Right ventricle myocardium superior (tissue), 1 donor: Measurements from ENCODE around the gene PARD3. TPM values are rescaled to one million over a fixed set of nuclear protein-coding genes. Genes with fewer than 3 reads are reported as not detected.

ENCODE experiments used
- ATAC-seq: fragments of 200-7000 bp; cut with Tn5 transposase; one replicate; pipeline ENCODE4 v1.9.1; 2020; ENCODE audit warnings: mild to moderate bottlenecking; ENCODE audit not compliant: poor library complexity
- DNase-seq: peaks from one replicate; pipeline ENCODE4 v3.0.0-alpha.2; 2020
- intact Hi-C: fragments of 100-400 bp; cut with DNase I; formaldehyde crosslinking; loops from one replicate; pipeline ENCODE4 v1.11.2; 2022
- total RNA-seq: library from RNA; stranded (reverse); fragmentation: NEBNext Ultra II Directional; extraction: Animal tissue kit (Norgen Biotek cat#: 25700); gene quantifications from one replicate; pipeline ENCODE4 v1.2.1, GENCODE V29; 2021
- donor health status: DM: no; HTN: yes; CAD: no; lungs with severe emphysema.

Gene PARD3
- total RNA-seq, 1 donor from 2014 or later: 33.5 TPM

GRCh38 chr10:34143466-34143865, 671.6 kb downstream of the PARD3 start:
- ATAC-seq (no peak), DNase-seq (no peak)
- intact Hi-C loops: no loop called here

- DNase-seq (no peak), ATAC-seq (no peak)
- intact Hi-C loops: no loop called here
These were observed 673.9 kb downstream of the PARD3 start for GRCh38 chr10:34141032-34141680.

DNA sequence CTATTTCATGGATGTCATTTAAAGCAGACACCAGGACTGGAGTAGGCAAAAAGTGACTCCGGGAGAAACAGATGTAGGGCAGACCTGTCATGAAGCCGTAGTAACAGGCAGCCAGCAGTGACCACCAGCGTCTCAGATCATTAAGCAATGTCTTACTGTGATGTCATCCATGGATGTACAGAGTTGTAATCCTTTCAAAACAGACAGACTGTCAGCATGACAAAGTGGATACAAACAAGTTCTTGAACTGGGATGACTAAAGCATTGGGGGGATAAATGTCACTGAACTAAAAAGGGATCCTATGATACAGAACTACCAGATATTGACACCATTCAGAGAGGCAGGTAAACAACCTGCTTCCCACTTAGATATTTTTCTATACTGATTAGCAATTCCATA, 675.5 kb downstream of the PARD3 start:
- no peak for DNase-seq
- intact Hi-C loops: no loop called here
- no peak for ATAC-seq

DNA sequence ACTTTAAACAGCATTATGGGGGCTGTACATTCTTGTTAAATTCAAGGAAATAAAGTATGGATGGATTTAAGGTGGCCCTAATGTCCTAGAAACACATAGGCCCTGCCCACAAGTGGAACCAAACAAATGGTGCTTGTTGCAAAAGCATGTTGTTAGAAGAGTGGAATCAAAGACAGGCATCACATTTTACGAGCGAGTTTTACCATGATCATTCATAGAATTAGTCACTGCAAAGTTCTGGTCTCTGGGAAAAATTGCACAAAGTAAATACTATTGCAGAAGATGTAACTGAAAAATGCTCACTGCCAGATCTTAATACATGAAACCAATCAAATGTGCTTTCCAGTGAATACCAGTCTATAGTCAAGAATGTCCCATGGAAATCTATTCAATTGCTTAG, 677.1 kb downstream of the PARD3 start:
- DNase-seq (no peak), ATAC-seq (no peak)
- intact Hi-C loops: no loop called here

DNA sequence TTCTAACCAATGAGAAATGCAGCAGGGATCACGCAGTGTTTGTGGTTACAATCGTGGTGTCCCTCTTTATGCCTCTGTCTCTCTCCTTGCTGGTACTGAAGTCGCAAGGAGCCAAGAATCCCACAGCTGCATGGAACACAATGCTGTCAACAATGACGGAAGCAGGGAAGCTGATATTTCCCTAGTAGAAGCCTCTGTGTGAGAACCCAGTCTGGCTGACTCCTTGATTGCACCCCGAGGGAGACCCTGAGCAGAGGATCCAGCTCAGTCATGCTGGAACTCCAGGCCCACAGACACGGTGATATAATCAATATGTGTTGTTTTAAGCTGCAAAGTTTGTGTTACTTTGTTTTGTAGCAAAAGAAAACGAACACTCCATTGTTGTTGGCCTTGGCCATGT, 677.9 kb downstream of the PARD3 start:
- ATAC-seq (no peak), DNase-seq (no peak)
- intact Hi-C loops: no loop called here

DNA sequence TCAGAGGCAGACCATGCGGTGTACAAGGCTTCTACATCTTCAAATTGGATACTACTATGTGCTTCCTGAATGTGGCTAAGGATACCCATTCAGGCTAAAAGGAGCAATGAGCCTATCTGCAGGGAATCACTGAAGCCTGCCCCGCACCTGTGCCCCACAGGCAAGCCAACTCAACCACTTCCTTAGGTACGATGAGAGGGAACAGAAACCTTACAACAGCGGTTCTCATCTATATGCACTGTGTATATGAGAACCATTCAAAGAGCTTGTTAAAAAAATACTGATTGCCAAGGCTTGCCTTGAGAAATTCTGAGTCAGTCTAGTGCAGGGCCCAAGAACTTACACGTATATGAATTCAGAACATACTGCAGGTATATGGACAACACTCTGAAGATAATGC, 679.6 kb downstream of the PARD3 start:
- ATAC-seq: no peak

GRCh38 chr10:34134602-34135001, 680.5 kb downstream of the PARD3 start:
- intact Hi-C loops: no loop called here
- DNase-seq (no peak), ATAC-seq (no peak)

More for the DNA sequence above, 679.6 kb downstream of the PARD3 start:
- intact Hi-C loops: no loop called here
- DNase-seq: no peak

DNA sequence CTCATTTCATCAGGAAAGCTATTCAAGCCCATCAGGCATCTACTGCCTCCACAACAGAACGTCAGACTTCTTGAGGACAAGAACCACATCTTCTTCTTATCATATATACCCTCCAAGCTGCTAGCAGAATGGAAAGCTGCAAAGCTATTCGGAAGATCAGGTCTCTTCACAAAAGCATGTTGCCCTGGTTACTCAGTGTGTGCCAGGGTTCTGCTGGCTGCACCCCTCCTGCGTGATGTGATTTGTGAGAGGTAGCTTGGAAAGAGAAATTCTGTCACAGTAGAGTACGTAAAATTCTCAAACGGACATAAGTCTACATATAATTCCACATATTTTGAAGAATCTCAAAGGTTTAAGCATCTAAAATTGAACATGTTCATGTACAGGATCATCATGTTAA, 681.7 kb downstream of the PARD3 start:
- DNase-seq (no peak), ATAC-seq (no peak)
- intact Hi-C loops: no loop called here

DNA sequence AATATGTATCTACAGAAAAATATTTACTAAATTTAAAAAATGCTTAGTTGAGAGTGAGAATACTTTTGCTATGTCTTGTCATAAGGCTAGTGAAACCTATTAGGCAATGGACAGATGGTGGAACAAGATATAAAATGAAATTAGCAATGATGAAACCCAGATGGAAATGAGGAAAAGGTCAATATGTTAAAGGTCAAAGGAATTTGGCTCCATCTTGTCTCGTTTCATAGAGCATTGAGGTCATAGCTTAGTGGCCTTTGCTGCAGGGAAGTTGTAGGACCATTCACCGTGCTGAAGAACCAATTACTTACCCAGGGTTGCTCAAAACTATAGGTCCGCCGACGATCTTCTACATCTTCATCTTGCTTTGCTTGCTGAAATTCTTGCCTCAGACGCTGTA, 683.9 kb downstream of the PARD3 start:
- ATAC-seq (no peak), DNase-seq (no peak)
- intact Hi-C loops: no loop called here

- ATAC-seq (no peak), DNase-seq (no peak)
- intact Hi-C loops: no loop called here
These were observed 687.4 kb downstream of the PARD3 start for GRCh38 chr10:34127676-34128075.

- intact Hi-C loops: no loop called here
- DNase-seq: no peak
- no peak for ATAC-seq
These were observed 688.5 kb downstream of the PARD3 start for GRCh38 chr10:34126371-34127151.

GRCh38 chr10:34125702-34126101, 689.4 kb downstream of the PARD3 start:
- intact Hi-C loops: no loop called here
- DNase-seq (no peak), ATAC-seq (no peak)

- ATAC-seq: peak; percentile 68
- DNase-seq: no peak
- intact Hi-C loops: no loop called here
These were observed 690.5 kb downstream of the PARD3 start for GRCh38 chr10:34124522-34125035.

GRCh38 chr10:34121781-34122622, 693.1 kb downstream of the PARD3 start:
- ATAC-seq: no peak
- intact Hi-C loops: no loop called here
- DNase-seq: no peak

DNA sequence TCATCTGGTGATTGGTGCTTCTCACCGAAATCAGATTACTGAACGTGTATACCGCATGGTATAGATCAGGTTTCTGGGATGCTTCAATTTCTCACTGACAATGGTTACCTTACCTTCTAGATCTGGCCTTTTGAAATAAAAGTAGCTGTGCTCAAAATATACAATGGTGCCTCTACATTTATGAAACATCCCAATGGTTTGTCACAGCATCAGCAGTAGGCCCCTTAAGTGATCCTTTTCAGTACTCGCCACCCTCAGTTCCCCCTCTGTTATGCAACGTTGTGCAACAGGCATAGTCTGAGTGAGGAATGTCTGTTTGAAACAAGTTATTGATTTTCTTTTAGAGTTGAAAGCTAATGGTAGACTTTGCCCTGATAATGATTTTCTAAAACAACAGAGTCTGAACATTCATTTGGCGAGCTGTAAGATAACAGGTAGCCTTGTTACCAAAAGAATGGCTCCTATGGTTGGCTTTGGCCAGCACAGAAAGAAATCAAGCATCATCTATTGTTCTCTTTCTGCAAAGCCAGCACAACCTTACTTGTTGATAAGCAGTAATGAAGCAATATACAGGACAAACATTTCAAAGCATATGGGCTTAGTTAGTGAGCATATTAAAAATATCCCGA, 693.9 kb downstream of the PARD3 start:
- ATAC-seq: no peak

GRCh38 chr10:34119456-34119855, 695.6 kb downstream of the PARD3 start:
- ATAC-seq (no peak), DNase-seq (no peak)
- intact Hi-C loops: no loop called here

More for the DNA sequence above, 693.9 kb downstream of the PARD3 start:
- intact Hi-C loops: no loop called here
- no peak for DNase-seq

- DNase-seq (no peak), ATAC-seq (peak; percentile 84)
- intact Hi-C loops: no loop called here
These were observed 698.3 kb downstream of the PARD3 start for GRCh38 chr10:34116681-34117271.

DNA sequence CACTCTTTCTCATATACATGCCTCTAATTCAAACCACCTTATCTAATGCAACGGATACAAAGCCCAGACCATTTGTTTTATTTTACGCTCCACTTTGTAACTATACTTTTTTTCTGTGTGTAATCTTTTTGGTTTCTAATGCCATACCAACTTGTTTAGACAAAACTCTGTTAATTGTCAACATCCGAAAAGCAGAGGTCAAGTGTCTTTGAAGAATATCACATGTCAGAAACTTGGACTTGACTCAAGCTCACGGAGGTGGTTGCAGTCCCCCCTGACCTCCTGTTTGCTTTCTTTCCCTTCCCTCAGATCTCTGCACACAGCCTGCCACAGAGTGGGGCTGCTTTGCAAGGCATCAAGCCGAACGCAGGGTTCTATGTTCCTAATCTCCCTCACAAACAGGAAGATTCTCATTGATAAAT, 698.9 kb downstream of the PARD3 start:
- ATAC-seq (peak; percentile 41), DNase-seq (no peak)
- intact Hi-C loops: no loop called here

DNA sequence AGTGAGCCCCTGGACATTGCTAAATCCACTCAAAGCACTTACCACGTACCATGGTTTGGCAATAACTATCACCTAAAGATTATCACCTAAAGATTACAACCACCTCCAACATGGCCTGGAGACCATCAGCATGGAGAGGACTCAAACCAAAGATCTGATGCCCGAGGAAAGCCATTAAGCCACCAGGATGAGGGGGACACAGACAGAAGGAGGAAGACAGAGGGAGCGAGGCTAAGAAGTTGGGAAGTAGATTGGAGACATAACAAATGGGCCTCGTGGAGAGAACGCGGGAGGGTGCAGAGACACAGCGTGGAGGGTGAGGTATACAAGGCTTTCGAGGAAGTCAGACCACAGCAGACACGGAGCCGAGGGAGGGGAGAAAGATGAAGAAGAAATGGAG, 700.2 kb downstream of the PARD3 start:
- ATAC-seq: no peak
- no peak for DNase-seq
- intact Hi-C loops: no loop called here
